WTC11 (cell line): ENCODE measurements around the gene MYL3. TPM values are rescaled to one million over a fixed set of nuclear protein-coding genes. Genes with fewer than 3 reads are reported as not detected.

Experiments used
- ATAC-seq: fragments of 200-7000 bp; cut with Tn5 transposase; 2 replicates; pipeline ENCODE4 v1.10.0; 2021; ENCODE audit warnings: mild to moderate bottlenecking, moderate library complexity
- CTCF ChIA-PET: fragments of 300-600 bp; sonication (Branson Sonifier 250); formaldehyde crosslinking; loops from one replicate; lab custom pipeline; 2021; ENCODE audit warnings: antibody characterized with exemption; lab: Charles Lee
- POLR2A ChIA-PET: fragments of 350-600 bp; sonication (Branson Sonifier 250); formaldehyde crosslinking; loops from one replicate; lab custom pipeline; 2021; ENCODE audit warnings: antibody characterized with exemption; lab: Charles Lee
- DNase-seq: peaks from one replicate; pipeline ENCODE4 v3.0.0; 2021; ENCODE audit warnings: low spot score
- H3K27ac Mint-ChIP-seq: 2 replicates; pipeline ENCODE4 v1.8.0; 2021; ENCODE audit warnings: mixed read lengths
- H3K27me3 Mint-ChIP-seq: 2 replicates; pipeline ENCODE4 v1.8.0; 2021; ENCODE audit warnings: low read depth, mild to moderate bottlenecking, moderate library complexity, mixed read lengths
- H3K36me3 Mint-ChIP-seq: 2 replicates; pipeline ENCODE4 v1.8.0; 2021; ENCODE audit warnings: mixed read lengths
- H3K4me1 Mint-ChIP-seq: 2 replicates; pipeline ENCODE4 v1.8.0; 2022; ENCODE audit warnings: mixed read lengths
- H3K4me3 Mint-ChIP-seq: 2 replicates; pipeline ENCODE4 v1.8.0; 2021; ENCODE audit warnings: mild to moderate bottlenecking, moderate library complexity, mixed read lengths
- H3K9me3 Mint-ChIP-seq: 2 replicates; pipeline ENCODE4 v1.8.0; 2021; ENCODE audit warnings: mixed read lengths
- CREB1 ChIP-seq: sonication (generic); formaldehyde crosslinking; IDR thresholded peaks from 2 replicates; pipeline ENCODE4 v1.8.0; 2023; ENCODE audit warnings: mild to moderate bottlenecking, missing genetic modification reagents
- ESRRA ChIP-seq: sonication (generic); formaldehyde crosslinking; IDR thresholded peaks from 2 replicates; pipeline ENCODE4 v1.8.1; 2022; ENCODE audit warnings: mild to moderate bottlenecking, missing genetic modification reagents, borderline replicate concordance
- KAT7 ChIP-seq: sonication (generic); formaldehyde crosslinking; IDR thresholded peaks from 2 replicates; pipeline ENCODE4 v1.8.1; 2023; ENCODE audit warnings: missing genetic modification reagents, mild to moderate bottlenecking, borderline replicate concordance
- MAX ChIP-seq: sonication (generic); formaldehyde crosslinking; IDR thresholded peaks from 2 replicates; pipeline ENCODE4 v1.8.0; 2022; ENCODE audit warnings: mild to moderate bottlenecking, missing genetic modification reagents
- NFATC4 ChIP-seq: fragments of 250-450 bp; sonication (Bioruptor Pico); IDR thresholded peaks from 2 replicates; pipeline ENCODE4 v1.9.0; 2021; ENCODE audit warnings: mild to moderate bottlenecking
- RELA ChIP-seq: sonication (generic); formaldehyde crosslinking; IDR thresholded peaks from 2 replicates; pipeline ENCODE4 v1.8.1; 2022; ENCODE audit warnings: missing genetic modification reagents, mild to moderate bottlenecking, borderline replicate concordance
- TEAD4 ChIP-seq: sonication (generic); formaldehyde crosslinking; IDR thresholded peaks from 2 replicates; pipeline ENCODE4 v1.8.0; 2022; ENCODE audit warnings: mild to moderate bottlenecking, missing genetic modification reagents
- ZMAT4 ChIP-seq: fragments of 250-450 bp; sonication (Bioruptor Pico); IDR thresholded peaks from 2 replicates; pipeline ENCODE4 v1.9.0; 2021; ENCODE audit warnings: mild to moderate bottlenecking
- ZNF121 ChIP-seq: sonication (generic); formaldehyde crosslinking; IDR thresholded peaks from 2 replicates; pipeline ENCODE4 v1.8.0; 2023; ENCODE audit warnings: missing genetic modification reagents
- ZSCAN18 ChIP-seq: fragments of 250-450 bp; sonication (Bioruptor Pico); IDR thresholded peaks from 2 replicates; pipeline ENCODE4 v2.1.2; 2022; ENCODE audit warnings: mild to moderate bottlenecking, moderate library complexity
- total RNA-seq: library from RNA; stranded (reverse); gene quantifications from 3 replicates; pipeline ENCODE4 v1.2.3, GENCODE V29; 2021
- TF ChIP-seq, protein P1 (sequence below): sonication (generic); formaldehyde crosslinking; IDR thresholded peaks from 2 replicates; pipeline ENCODE4 v1.8.1; 2023; ENCODE audit warnings: mild to moderate bottlenecking, missing genetic modification reagents, moderate library complexity
- TF ChIP-seq, protein P2 (sequence below): sonication (generic); formaldehyde crosslinking; IDR thresholded peaks from 2 replicates; pipeline ENCODE4 v1.8.0; 2023; ENCODE audit warnings: missing genetic modification reagents, mild to moderate bottlenecking, borderline replicate concordance
- TF ChIP-seq, protein P3 (sequence below): sonication (generic); formaldehyde crosslinking; IDR thresholded peaks from 2 replicates; pipeline ENCODE4 v1.8.0; 2023; ENCODE audit warnings: mild to moderate bottlenecking, missing genetic modification reagents
- TF ChIP-seq, protein P4 (sequence below): fragments of 250-450 bp; sonication (Bioruptor Pico); IDR thresholded peaks from 2 replicates; pipeline ENCODE4 v1.9.0; 2021; ENCODE audit warnings: mild to moderate bottlenecking

The MYL3 gene
- total RNA-seq, 1 experiment from 2014 or later, result 0.31 TPM

GRCh38 chr3:46890132-46890531, 26.9 kb upstream of the MYL3 start:
- ChIA-PET POLR2A (interaction anchor here (0.9 kb wide), 1 partner anchor 7 kb away, joined by 4 read pairs; no protein-coding TSS in a partner anchor), CTCF (interaction anchor here (0.6 to 1.5 kb wide), 7 partner anchors 8 to 345 kb away, joined by 3 to 5 read pairs (median 4); no protein-coding TSS in a partner anchor)
- Mint-ChIP-seq H3K9me3 (no peaks in the 10 kb centered on the region), H3K27ac (no peak overlapping the region), H3K27me3 (peaks cover 95% of the 10 kb centered on the region), H3K4me1 (peaks cover 32% of the 10 kb centered on the region), H3K36me3 (no peaks in the 10 kb centered on the region), H3K4me3 (no peak overlapping the region)
- ATAC-seq (no peak), DNase-seq (no peak)
- TF ChIP-seq CREB1 (CRISPR knock-in tag) (no peak), ZNF121 (CRISPR knock-in tag) (no peak), ZSCAN18 (no peak), TEAD4 (CRISPR knock-in tag) (no peak), ESRRA (no peak)
- TF ChIP-seq, protein P1, sequence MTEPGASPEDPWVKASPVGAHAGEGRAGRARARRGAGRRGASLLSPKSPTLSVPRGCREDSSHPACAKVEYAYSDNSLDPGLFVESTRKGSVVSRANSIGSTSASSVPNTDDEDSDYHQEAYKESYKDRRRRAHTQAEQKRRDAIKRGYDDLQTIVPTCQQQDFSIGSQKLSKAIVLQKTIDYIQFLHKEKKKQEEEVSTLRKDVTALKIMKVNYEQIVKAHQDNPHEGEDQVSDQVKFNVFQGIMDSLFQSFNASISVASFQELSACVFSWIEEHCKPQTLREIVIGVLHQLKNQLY, result no peak
- TF ChIP-seq, protein P2, sequence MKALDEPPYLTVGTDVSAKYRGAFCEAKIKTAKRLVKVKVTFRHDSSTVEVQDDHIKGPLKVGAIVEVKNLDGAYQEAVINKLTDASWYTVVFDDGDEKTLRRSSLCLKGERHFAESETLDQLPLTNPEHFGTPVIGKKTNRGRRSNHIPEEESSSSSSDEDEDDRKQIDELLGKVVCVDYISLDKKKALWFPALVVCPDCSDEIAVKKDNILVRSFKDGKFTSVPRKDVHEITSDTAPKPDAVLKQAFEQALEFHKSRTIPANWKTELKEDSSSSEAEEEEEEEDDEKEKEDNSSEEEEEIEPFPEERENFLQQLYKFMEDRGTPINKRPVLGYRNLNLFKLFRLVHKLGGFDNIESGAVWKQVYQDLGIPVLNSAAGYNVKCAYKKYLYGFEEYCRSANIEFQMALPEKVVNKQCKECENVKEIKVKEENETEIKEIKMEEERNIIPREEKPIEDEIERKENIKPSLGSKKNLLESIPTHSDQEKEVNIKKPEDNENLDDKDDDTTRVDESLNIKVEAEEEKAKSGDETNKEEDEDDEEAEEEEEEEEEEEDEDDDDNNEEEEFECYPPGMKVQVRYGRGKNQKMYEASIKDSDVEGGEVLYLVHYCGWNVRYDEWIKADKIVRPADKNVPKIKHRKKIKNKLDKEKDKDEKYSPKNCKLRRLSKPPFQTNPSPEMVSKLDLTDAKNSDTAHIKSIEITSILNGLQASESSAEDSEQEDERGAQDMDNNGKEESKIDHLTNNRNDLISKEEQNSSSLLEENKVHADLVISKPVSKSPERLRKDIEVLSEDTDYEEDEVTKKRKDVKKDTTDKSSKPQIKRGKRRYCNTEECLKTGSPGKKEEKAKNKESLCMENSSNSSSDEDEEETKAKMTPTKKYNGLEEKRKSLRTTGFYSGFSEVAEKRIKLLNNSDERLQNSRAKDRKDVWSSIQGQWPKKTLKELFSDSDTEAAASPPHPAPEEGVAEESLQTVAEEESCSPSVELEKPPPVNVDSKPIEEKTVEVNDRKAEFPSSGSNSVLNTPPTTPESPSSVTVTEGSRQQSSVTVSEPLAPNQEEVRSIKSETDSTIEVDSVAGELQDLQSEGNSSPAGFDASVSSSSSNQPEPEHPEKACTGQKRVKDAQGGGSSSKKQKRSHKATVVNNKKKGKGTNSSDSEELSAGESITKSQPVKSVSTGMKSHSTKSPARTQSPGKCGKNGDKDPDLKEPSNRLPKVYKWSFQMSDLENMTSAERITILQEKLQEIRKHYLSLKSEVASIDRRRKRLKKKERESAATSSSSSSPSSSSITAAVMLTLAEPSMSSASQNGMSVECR (CRISPR knock-in tag), result no peak
- TF ChIP-seq, protein P3, sequence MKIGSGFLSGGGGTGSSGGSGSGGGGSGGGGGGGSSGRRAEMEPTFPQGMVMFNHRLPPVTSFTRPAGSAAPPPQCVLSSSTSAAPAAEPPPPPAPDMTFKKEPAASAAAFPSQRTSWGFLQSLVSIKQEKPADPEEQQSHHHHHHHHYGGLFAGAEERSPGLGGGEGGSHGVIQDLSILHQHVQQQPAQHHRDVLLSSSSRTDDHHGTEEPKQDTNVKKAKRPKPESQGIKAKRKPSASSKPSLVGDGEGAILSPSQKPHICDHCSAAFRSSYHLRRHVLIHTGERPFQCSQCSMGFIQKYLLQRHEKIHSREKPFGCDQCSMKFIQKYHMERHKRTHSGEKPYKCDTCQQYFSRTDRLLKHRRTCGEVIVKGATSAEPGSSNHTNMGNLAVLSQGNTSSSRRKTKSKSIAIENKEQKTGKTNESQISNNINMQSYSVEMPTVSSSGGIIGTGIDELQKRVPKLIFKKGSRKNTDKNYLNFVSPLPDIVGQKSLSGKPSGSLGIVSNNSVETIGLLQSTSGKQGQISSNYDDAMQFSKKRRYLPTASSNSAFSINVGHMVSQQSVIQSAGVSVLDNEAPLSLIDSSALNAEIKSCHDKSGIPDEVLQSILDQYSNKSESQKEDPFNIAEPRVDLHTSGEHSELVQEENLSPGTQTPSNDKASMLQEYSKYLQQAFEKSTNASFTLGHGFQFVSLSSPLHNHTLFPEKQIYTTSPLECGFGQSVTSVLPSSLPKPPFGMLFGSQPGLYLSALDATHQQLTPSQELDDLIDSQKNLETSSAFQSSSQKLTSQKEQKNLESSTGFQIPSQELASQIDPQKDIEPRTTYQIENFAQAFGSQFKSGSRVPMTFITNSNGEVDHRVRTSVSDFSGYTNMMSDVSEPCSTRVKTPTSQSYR (CRISPR knock-in tag), result no peak

DNA sequence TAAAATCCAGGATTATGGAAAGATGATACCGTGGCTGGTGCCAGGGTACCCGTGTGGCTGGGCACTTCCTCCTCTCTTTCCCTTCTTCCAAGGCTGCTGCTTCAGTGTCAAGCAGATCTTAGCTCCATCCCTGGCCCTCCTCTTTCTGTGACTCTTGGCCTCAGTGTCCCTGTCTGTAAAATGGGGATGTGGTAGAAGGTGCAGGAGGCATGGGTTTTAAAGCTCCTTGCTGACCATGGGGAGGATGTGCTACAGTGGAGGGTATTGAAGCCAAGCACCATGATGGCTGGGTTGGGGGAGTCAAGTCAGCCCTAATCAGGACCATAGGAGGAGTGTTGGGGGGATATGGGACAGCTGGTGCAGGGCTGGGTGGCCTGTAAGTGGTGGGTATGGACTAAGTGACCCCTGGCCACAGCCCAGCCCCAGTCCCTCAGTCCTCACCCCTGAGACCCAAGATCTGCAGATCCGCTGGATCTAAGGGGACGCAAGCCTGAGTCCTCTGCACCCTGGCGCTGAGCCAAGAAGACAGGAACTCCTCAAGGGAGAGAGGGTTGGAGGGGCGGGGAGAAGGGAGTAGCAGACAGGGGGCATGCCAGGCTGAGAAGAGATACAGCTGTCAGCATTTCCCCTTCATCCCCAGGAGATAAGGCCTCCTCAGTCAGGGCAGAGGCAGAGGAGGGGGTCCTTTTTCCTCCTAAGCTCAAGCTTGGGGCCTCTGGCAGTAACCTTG, 26.3 kb upstream of the MYL3 start:
- Mint-ChIP-seq H3K27ac (no peak overlapping the region), H3K36me3 (no peaks in the 10 kb centered on the region), H3K4me1 (peaks cover 38% of the 10 kb centered on the region), H3K4me3 (no peak overlapping the region), H3K9me3 (no peaks in the 10 kb centered on the region), H3K27me3 (peaks cover 97% of the 10 kb centered on the region)
- DNase-seq, result no peak
- no peak for ATAC-seq
- ChIA-PET POLR2A (no interaction called here), CTCF (interaction anchor here (0.6 to 1.7 kb wide), 6 partner anchors 9 to 183 kb away, joined by 3 to 7 read pairs (median 4); no protein-coding TSS in a partner anchor)
- TF ChIP-seq, protein P3 (CRISPR knock-in tag), result no peak
- no peak for TF ChIP-seq ZNF121 (CRISPR knock-in tag)
- TF ChIP-seq, protein P4, sequence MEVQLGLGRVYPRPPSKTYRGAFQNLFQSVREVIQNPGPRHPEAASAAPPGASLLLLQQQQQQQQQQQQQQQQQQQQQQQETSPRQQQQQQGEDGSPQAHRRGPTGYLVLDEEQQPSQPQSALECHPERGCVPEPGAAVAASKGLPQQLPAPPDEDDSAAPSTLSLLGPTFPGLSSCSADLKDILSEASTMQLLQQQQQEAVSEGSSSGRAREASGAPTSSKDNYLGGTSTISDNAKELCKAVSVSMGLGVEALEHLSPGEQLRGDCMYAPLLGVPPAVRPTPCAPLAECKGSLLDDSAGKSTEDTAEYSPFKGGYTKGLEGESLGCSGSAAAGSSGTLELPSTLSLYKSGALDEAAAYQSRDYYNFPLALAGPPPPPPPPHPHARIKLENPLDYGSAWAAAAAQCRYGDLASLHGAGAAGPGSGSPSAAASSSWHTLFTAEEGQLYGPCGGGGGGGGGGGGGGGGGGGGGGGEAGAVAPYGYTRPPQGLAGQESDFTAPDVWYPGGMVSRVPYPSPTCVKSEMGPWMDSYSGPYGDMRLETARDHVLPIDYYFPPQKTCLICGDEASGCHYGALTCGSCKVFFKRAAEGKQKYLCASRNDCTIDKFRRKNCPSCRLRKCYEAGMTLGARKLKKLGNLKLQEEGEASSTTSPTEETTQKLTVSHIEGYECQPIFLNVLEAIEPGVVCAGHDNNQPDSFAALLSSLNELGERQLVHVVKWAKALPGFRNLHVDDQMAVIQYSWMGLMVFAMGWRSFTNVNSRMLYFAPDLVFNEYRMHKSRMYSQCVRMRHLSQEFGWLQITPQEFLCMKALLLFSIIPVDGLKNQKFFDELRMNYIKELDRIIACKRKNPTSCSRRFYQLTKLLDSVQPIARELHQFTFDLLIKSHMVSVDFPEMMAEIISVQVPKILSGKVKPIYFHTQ (CRISPR knock-in tag), result no peak
- TF ChIP-seq ZMAT4, result no peak
- TF ChIP-seq MAX (CRISPR knock-in tag), result no peak
- TF ChIP-seq KAT7 (CRISPR knock-in tag), result no peak
- TF ChIP-seq RELA, result no peak
- no peak for TF ChIP-seq NFATC4 (CRISPR knock-in tag)
